GM19239 (cell line): ENCODE measurements around the gene ELAVL1.
A peak's percentile ranks its signal among the peaks of the same experiment; 100 is the strongest.
"Not testable (repeated sequence)": the region's sequence is repeated elsewhere in the genome, so short reads cannot be mapped to it uniquely, and the experiment has no call there.

Experiments
- DNase-seq: peaks from one replicate; pipeline ENCODE4 v3.0.0; 2011; ENCODE audit warnings: low spot score; ENCODE audit not compliant: insufficient read length
- FAIRE-seq: peaks from 2 replicates; lab custom pipeline; 2011; peaks lifted over from hg19 to GRCh38; lab: Jason Lieb, UNC

Gene ELAVL1

GRCh38 chr19:8005534-8006256 lies at the start of gene ELAVL1:
Gene ELAVL1, minus strand, starts transcription at chr19:8005641. Its CDS starts 13,826 bp downstream, at chr19:7991815.
- FAIRE-seq = peak; percentile 66

GRCh38 chr19:8054169-8054568 lies 48.7 kb upstream of the ELAVL1 start:
- DNase-seq (no peak), FAIRE-seq (no peak)

More at GRCh38 chr19:8005534-8006256, at the start of gene ELAVL1:
- DNase-seq = peak; percentile 97

DNA sequence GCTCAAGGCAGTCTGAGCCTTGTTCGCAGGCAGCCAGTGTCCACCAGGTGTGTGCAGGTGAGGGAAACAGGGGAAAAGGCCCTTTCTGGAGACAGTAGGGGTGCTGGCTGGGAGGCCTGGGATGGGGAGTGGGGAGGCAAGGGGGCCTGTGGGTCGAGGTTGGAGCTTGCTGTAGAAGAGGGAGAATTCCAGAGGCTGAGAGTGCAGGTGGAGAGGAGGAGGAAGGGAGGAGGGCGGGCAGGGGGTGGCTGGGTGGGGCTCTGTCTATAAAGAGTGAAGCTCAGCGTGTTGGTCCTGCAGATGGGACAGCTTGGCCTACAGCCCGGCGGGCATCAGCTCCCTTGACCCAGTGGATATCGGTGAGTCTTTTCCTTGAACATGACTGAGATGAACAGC lies 47.0 kb upstream of the ELAVL1 start, which contains the start of gene CCL25:
CCL25 (plus strand) TSS at position 297 of the 396 bp plus-strand sequence. CDS start 290 bp downstream, outside the sequence.
- no peak for DNase-seq
- FAIRE-seq = no peak

GRCh38 chr19:8050274-8051096 lies 45.0 kb upstream of the ELAVL1 start:
- FAIRE-seq = peak; percentile 96
- peak; percentile 81 for DNase-seq

GRCh38 chr19:8046569-8047165 lies 41.2 kb upstream of the ELAVL1 start:
- FAIRE-seq = no peak
- DNase-seq = no peak

GRCh38 chr19:8045872-8046568 lies 40.6 kb upstream of the ELAVL1 start:
- FAIRE-seq = no peak

DNA sequence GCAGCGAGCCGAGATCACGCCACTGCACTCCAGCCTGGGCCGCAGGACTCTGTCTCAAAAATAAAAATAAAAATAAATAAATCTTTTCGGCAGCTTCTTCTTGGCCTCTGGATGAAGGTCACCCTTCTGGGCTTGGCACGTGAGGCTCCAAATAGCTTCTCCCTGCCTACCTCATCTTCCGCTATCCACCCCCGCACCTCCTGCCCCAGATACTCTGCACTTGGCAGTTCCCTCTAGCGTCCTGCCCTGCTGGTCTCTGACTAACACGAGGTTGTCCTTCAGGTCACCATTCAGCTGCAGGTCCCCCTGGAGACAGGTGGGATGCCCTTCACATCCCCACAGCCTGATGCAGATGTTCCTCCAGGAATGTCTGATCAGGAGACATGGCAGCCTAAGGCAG lies 38.6 kb upstream of the ELAVL1 start:
- DNase-seq = no peak

More at GRCh38 chr19:8045872-8046568, 40.6 kb upstream of the ELAVL1 start:
- no peak for DNase-seq

DNA sequence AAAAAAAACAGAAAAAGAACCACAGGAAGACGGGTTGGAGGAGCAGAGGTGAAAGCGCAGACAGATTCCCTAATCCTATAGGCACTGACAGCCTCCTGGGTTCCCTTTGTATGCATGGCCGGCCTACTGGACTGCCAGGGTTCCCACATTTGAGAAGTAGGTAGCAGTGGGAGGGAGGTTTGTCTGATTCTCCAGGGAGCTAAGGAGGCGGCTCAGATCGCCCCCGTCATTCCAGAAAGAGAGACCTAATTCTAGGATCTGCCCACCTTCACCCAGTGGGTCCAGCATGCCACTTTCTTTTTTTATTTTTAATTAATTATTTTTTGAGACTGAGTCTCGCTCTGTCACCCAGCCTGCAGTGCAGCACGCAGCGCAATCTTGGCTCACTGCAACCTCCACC lies 37.5 kb upstream of the ELAVL1 start:
- DNase-seq = no peak

More for the DNA sequence above, 38.6 kb upstream of the ELAVL1 start:
- no peak for FAIRE-seq

GRCh38 chr19:8041531-8041931 lies 36.1 kb upstream of the ELAVL1 start:
- FAIRE-seq (no peak), DNase-seq (no peak)

More for the DNA sequence above, 37.5 kb upstream of the ELAVL1 start:
- no peak for FAIRE-seq

DNA sequence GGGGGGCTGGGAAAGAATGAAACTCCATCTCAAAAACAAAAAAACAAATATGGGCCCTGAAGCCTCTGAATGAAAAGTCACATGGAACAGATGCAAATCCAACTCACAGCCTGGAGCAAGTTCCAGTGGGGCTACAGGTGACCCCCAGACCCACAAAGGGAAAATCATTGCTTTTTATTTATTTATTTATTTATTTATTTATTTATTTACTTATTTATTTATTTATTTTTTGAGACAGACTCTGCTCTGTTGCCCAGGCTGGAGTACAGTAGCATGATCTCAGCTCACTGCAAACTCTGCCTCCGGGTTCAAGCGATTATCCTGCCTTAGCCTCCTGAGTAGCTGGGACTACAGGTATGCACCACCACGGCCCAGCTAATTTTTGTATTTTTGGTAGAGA lies 33.8 kb upstream of the ELAVL1 start:
- DNase-seq = no peak
- FAIRE-seq = no peak

- DNase-seq = no peak
- FAIRE-seq = no peak
Observed at GRCh38 chr19:8038815-8039214, 33.4 kb upstream of the ELAVL1 start.

DNA sequence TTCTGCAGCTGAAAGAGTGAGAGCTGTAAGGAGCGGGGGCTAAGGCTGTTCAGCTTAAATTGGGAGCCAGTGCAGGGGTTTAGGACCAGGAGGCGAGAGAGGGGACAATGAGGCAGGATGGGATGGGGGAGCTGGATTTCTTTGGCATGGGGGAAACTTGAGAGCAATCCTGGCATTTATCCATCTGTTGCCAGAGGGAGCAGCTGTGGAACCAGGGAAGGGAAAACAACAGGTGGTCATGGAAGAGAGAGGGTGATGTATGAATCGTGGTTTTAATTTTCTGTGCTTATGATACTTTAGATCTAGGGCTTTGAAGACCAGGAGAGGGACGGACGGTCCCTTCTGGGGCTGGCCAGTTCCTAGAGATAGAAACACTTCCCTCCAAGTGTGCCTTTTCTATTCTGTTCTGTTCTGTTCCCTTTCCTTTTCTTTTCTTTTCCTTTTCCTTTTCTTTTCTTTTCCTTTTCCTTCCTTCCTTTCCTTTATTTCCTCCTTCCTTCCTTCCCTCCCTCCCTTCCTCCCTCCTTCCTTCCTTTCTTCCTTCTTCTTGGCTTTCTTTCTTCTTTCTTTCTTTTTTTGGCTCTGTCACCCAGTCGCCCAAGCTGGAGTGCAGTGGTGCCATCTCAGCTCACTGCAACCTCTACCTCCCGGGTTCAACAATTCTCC lies 31.1 kb upstream of the ELAVL1 start:
- no peak for DNase-seq
- no peak for FAIRE-seq

GRCh38 chr19:8034178-8034525 lies 28.7 kb upstream of the ELAVL1 start:
- FAIRE-seq (no peak), DNase-seq (no peak)

DNA sequence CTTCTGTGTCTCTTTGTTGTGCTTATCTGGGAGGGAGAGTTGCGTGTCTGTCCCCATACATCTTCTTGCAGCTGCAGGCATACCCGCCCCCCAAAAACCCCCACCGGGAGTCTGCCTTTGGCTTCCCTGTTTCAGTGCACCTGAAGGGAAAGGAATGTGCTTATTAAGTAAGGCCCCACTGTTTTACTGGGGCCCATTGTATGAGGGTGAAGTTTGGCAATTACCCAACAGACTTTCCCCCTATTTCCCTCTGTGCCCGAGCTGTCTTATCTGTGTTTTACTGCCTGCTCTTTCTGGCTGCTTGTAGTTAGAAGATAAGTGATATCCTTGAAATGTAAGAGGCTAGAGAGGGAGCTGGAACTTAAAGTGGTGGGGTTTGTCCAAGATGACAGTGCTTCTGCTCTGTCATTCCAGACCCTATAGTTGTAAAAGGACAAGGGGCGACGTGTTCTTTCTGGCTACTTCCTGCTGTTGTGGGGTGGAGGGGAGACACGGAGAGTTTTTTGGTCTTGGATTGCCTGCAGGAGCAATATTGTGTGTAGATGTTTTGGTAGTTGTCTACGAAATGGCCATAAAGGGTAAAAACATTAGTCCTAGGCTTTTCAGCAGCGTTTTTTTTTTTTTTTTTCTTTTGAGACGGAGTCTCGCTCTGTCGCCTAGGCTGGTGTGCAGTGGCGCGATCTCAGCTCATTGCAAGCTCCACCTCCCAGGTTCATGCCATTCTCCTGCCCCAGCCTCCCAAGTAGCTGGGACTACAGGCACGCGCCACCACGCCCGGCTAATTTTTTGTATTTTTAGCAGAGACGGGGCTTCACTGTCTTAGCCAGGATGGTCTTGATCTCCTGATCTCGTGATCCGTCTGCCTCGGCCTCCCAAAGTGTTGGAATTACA lies 28.1 kb upstream of the ELAVL1 start:
- not testable (repeated sequence) for FAIRE-seq, DNase-seq

DNA sequence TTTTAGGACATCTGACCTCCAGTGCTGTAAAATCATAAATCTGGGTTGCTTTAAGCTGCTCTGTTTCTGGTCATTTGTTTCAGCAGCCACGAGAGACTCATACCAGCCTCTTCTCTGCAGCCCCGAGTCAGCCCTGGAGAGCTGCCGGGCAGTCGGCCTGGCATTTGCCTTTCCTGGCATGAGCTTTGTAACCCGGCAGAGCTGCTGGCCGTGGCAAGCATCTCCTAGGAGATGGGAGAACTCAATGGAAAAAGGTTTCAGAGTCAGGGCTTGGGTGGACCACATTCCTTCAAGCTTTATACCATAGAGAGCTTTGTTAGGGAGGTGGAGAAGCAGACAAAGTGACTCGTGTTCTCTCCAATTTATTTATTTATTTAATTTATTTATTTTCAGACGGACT lies 25.5 kb upstream of the ELAVL1 start:
- DNase-seq (no peak), FAIRE-seq (no peak)

GRCh38 chr19:8028951-8029491 lies 23.6 kb upstream of the ELAVL1 start:
- FAIRE-seq (no peak), DNase-seq (no peak)

GRCh38 chr19:8025316-8025715 lies 19.9 kb upstream of the ELAVL1 start:
- DNase-seq (no peak), FAIRE-seq (no peak)

DNA sequence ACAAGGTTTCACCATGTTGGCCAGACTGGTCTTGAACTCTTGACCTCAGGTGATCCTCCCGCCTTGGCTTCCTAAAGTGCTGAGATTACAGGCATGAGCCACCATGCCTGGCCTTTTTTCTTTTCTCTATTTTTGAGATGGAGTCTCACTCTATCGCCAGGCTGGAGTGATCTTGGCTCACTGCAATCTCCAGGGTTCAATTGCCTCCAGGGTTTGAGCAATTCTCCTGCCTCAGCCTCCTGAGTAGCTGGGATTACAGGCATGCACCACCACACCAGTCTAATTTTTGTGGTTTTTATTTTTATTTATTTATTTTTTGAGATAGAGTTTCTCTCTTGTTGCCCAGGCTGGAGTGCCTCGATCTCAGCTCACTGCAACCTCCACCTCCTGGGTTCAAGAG lies 18.8 kb upstream of the ELAVL1 start:
- FAIRE-seq = not testable (repeated sequence)

More for the DNA sequence above, 18.8 kb upstream of the ELAVL1 start:
- DNase-seq = not testable (repeated sequence)
